ENCODE data around the gene GDPGP1.

DNA sequence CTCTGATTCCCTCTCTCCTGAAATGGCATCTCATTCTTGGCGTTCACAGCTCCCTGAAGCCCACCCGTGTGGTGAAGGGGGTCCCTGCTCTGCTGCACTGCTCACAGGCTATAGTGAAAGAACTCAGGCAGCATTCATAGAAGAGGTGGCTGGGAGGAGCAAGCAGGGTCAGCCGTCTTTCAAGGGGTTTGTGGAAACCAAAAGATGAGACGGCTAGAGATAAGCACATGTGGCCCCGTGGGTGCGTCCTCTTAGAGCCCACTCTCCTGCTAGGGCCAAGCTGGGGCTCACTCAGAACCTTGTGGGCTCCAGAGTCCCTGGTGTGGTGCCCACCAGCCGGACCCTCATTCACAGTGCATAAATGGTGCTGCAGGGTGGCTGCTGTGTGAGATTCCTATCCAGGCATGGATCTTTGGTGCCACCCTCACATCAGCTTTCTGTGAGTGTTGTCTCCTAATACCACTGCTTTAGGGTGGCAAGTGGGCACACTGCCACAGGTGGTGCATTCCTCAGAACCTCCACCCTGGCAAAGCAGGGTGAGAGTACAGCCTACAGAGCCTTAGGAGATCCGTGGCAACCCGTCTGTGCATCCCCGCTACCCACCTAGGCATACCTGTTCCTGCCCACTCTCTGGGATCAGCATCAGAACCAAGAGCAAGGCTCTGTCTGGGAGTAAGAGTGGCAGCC lies 44.1 kb upstream of the GDPGP1 start:
- TF ChIP-seq CTCF (IDR thresholded peaks at IDR 0.05) (no peak), POLR2A (IDR thresholded peaks at IDR 0.05) (no peak)

Data from thyroid gland (tissue), 4 donors.